Lower leg skin (tissue), 3 donors: ENCODE data around the gene MYL12B.

Experiments
- POLR2A ChIP-seq, 2 donors: fragments of 450-650 bp; IDR thresholded peaks; one replicate each; pipeline ENCODE4 v1.6.1; 2016 to 2017; ENCODE audit warnings: antibody characterized with exemption in 2 of 2, mild to moderate bottlenecking in 1 of 2, moderate library complexity in 1 of 2
- TF ChIP-seq, protein P1 (sequence below), 3 donors: fragments of 450-650 bp; IDR thresholded peaks; one replicate each; pipeline ENCODE4 v1.5.1; 2016; ENCODE audit warnings: antibody characterized with exemption in 3 of 3, mild to moderate bottlenecking in 3 of 3, moderate library complexity in 2 of 3

- no peak for TF ChIP-seq POLR2A (IDR thresholded peaks at IDR 0.05)
- TF ChIP-seq, protein P1, sequence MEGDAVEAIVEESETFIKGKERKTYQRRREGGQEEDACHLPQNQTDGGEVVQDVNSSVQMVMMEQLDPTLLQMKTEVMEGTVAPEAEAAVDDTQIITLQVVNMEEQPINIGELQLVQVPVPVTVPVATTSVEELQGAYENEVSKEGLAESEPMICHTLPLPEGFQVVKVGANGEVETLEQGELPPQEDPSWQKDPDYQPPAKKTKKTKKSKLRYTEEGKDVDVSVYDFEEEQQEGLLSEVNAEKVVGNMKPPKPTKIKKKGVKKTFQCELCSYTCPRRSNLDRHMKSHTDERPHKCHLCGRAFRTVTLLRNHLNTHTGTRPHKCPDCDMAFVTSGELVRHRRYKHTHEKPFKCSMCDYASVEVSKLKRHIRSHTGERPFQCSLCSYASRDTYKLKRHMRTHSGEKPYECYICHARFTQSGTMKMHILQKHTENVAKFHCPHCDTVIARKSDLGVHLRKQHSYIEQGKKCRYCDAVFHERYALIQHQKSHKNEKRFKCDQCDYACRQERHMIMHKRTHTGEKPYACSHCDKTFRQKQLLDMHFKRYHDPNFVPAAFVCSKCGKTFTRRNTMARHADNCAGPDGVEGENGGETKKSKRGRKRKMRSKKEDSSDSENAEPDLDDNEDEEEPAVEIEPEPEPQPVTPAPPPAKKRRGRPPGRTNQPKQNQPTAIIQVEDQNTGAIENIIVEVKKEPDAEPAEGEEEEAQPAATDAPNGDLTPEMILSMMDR (IDR thresholded peaks at IDR 0.05) = no peak
Observed at GRCh38 chr18:3304832-3305231, 42.9 kb downstream of the MYL12B start.
